Keratinocyte (primary cell): ENCODE data around the gene TBC1D9B. TPM values are rescaled to one million over a fixed set of nuclear protein-coding genes. Genes with fewer than 3 reads are reported as not detected.

Experiments used
- DNase-seq: peaks from one replicate; pipeline ENCODE4 v3.0.0-alpha.2; 2011; ENCODE audit warnings: low read depth, missing footprints, low spot score
- FAIRE-seq: peaks from 2 replicates; lab custom pipeline; 2011; peaks lifted over from hg19 to GRCh38; lab: Jason Lieb, UNC
- H2AFZ ChIP-seq: 2 replicates; pipeline ENCODE4 v1.6.0; 2012; ENCODE audit warnings: low read length, control low read depth, inconsistent platforms; ENCODE audit not compliant: control insufficient read depth
- H3K27ac ChIP-seq: 2 replicates; pipeline ENCODE4 v1.5.1; 2011; ENCODE audit warnings: low read length; ENCODE audit not compliant: control insufficient read depth, insufficient read depth
- H3K27me3 ChIP-seq: 3 replicates; pipeline ENCODE4 v1.6.0; 2011; ENCODE audit warnings: low read length; ENCODE audit not compliant: control insufficient read depth, insufficient read depth; ENCODE audit errors: extremely low read depth
- H3K36me3 ChIP-seq, 2 experiments: 2 replicates in 1 of 2; 3 replicates in 1 of 2; pipeline ENCODE4 v1.5.1; 2011; ENCODE audit warnings: low read length in 2 of 2, mild to moderate bottlenecking in 1 of 2; ENCODE audit not compliant: control insufficient read depth in 2 of 2, insufficient read depth in 2 of 2; ENCODE audit errors: extremely low read depth in 1 of 2
- H3K4me1 ChIP-seq: 3 replicates; pipeline ENCODE4 v1.5.1; 2011; ENCODE audit warnings: low read length; ENCODE audit not compliant: control insufficient read depth, insufficient read depth; ENCODE audit errors: extremely low read depth
- H3K4me2 ChIP-seq: 3 replicates; pipeline ENCODE4 v1.6.0; 2011; ENCODE audit warnings: low read depth, low read length; ENCODE audit not compliant: control insufficient read depth, insufficient read depth; ENCODE audit errors: extremely low read depth
- H3K4me3 ChIP-seq, 3 experiments: fragments of 200-600 bp in 1 of 3; sonication (generic) in 1 of 3; 2 replicates in 2 of 3; 3 replicates in 1 of 3; pipeline ENCODE4 v1.5.1; 2011 to 2016; ENCODE audit warnings: low read length in 3 of 3, mild to moderate bottlenecking in 3 of 3, control low read depth in 2 of 3, inconsistent platforms in 1 of 3, low read depth in 1 of 3, mixed read lengths in 1 of 3, mixed run types in 1 of 3, moderate library complexity in 1 of 3; ENCODE audit not compliant: control insufficient read depth in 2 of 3, insufficient read depth in 2 of 3; ENCODE audit errors: extremely low read depth in 1 of 3
- H3K79me2 ChIP-seq: 2 replicates; pipeline ENCODE4 v1.6.0; 2012; ENCODE audit warnings: low read length; ENCODE audit not compliant: control insufficient read depth, insufficient read depth
- H3K9ac ChIP-seq: 3 replicates; pipeline ENCODE4 v1.6.0; 2011; ENCODE audit warnings: low read length; ENCODE audit not compliant: control insufficient read depth, insufficient read depth; ENCODE audit errors: extremely low read depth
- H3K9me1 ChIP-seq: 3 replicates; pipeline ENCODE4 v1.6.0; 2011; ENCODE audit warnings: low read length; ENCODE audit not compliant: control insufficient read depth, insufficient read depth; ENCODE audit errors: extremely low read depth
- H3K9me3 ChIP-seq: 2 replicates; pipeline ENCODE4 v1.5.1; 2012; ENCODE audit warnings: low read depth, low read length; ENCODE audit not compliant: control insufficient read depth
- H4K20me1 ChIP-seq: 3 replicates; pipeline ENCODE4 v1.6.0; 2011; ENCODE audit warnings: low read length; ENCODE audit not compliant: control insufficient read depth, insufficient read depth; ENCODE audit errors: extremely low read depth
- EZH2 ChIP-seq: IDR thresholded peaks from one replicate; pipeline ENCODE4 v1.6.1; 2012; ENCODE audit warnings: inconsistent platforms, mild to moderate bottlenecking, low read length, moderate library complexity
- dilution Hi-C: fragments of 300-500 bp; cut with MboI; formaldehyde crosslinking; loops from one replicate; pipeline ENCODE4 v1.7.0; 2020; ENCODE audit warnings: low sequenced_read_pairs; ENCODE audit not compliant: extremely low pct_ligation_motif_present
- polyA plus RNA-seq, 5 experiments: library from polyadenylated mRNA; depleted of rRNA in 3 of 5; stranded (reverse) in 3 of 5; stranded (forward) in 1 of 5; unstranded in 1 of 5; fragments of >200 nt; gene quantifications; 1 replicate in 1 of 5; 2 replicates in 3 of 5; 3 replicates in 1 of 5; pipeline versions ENCODE4 v1.2.1 to v1.2.3, GENCODE V29; 2011 to 2012; ENCODE audit warnings: missing spikeins in 2 of 5, low read depth in 1 of 5, low replicate concordance in 1 of 5
- TF ChIP-seq, protein P1 (sequence below), 3 experiments: IDR thresholded peaks in 1 of 3; conservative IDR thresholded peaks in 1 of 3; optimal IDR thresholded peaks in 1 of 3; 2 replicates in 2 of 3; 3 replicates in 1 of 3; pipeline versions ENCODE3 to v1.5.1; 2011; ENCODE audit warnings: low read length in 3 of 3, mild to moderate bottlenecking in 3 of 3, moderate library complexity in 2 of 3, control low read depth in 1 of 3, inconsistent platforms in 1 of 3; ENCODE audit not compliant: insufficient read depth in 2 of 3; ENCODE audit errors: extremely low read depth in 1 of 3

Gene TBC1D9B
- polyA plus RNA-seq, 1 donor (not counting 4 experiments of a cell fraction or from before 2014, with no cell fraction given) = 51.4 TPM

DNA sequence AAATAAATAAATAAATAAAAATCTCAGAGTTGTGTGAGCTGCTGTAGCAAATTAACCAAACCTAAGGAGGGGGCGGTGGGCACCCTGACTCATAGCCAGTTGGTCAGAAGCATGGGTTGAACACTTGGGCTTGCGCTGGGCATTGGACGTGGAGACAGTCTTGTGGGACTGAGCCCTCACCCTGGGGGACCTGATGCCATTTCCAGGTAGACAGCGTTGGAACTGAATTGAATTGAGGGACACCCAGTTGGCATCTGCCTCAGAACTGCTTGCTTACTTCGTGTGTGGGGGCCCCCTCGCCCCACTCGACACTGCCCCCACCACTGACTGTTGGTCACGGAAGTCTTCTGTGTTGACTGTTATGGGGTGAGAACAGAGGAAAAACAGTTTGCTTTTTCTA is 19.0 kb upstream of the TBC1D9B start:
- Histone ChIP-seq H3K4me1 (no peaks in the 10 kb centered on the region), H4K20me1 (no peaks in the 10 kb centered on the region), H3K4me2 (no peak overlapping the region), H3K9me1 (no peaks in the 10 kb centered on the region), H3K79me2 (no peaks in the 10 kb centered on the region), H3K9me3 (no peaks in the 10 kb centered on the region), H3K36me3 (no peaks in the 10 kb centered on the region), H2AFZ (no peak overlapping the region), H3K27ac (no peak overlapping the region), H3K4me3 (no peak overlapping the region), H3K9ac (no peak overlapping the region), H3K27me3 (no peaks in the 10 kb centered on the region)
- FAIRE-seq (no peak), DNase-seq (no peak)
- dilution Hi-C loops = no loop called here
- TF ChIP-seq EZH2 = no peak

DNA sequence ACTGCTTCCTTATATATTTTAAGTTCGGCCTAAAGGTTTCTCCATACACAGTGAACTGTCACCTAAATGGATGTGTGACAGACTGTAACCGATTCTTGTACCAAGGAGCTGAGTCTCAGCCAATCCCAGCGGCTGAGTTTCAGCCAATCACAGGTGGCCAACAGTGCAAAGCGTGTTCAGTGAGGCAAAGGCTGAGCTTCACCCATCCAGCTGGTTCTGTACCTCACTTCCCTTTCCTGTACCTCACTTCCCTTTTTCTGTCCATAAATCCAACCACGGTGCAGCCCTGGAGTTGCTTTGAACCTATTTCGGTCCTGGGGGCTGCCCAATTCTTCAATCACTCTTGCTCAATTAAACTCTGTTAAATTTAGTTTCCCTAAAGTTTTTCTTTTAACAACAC is 15.7 kb upstream of the TBC1D9B start:
- H3K9ac ChIP-seq = no peak overlapping the region
- no peak overlapping the region for H3K4me3 ChIP-seq
- no peaks in the 10 kb centered on the region for H3K9me3 ChIP-seq
- dilution Hi-C loops = no loop called here
- H3K36me3 ChIP-seq = no peaks in the 10 kb centered on the region
- no peak overlapping the region for H3K27ac ChIP-seq
- no peak overlapping the region for H3K4me2 ChIP-seq
- H3K27me3 ChIP-seq = no peaks in the 10 kb centered on the region
- DNase-seq = no peak
- FAIRE-seq = no peak
- no peaks in the 10 kb centered on the region for H3K79me2 ChIP-seq
- H4K20me1 ChIP-seq = no peaks in the 10 kb centered on the region
- H2AFZ ChIP-seq = no peak overlapping the region
- TF ChIP-seq EZH2 = no peak
- TF ChIP-seq, protein P1, sequence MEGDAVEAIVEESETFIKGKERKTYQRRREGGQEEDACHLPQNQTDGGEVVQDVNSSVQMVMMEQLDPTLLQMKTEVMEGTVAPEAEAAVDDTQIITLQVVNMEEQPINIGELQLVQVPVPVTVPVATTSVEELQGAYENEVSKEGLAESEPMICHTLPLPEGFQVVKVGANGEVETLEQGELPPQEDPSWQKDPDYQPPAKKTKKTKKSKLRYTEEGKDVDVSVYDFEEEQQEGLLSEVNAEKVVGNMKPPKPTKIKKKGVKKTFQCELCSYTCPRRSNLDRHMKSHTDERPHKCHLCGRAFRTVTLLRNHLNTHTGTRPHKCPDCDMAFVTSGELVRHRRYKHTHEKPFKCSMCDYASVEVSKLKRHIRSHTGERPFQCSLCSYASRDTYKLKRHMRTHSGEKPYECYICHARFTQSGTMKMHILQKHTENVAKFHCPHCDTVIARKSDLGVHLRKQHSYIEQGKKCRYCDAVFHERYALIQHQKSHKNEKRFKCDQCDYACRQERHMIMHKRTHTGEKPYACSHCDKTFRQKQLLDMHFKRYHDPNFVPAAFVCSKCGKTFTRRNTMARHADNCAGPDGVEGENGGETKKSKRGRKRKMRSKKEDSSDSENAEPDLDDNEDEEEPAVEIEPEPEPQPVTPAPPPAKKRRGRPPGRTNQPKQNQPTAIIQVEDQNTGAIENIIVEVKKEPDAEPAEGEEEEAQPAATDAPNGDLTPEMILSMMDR (optimal IDR thresholded peaks at IDR 0.05 in 1 of 3, IDR thresholded peaks at IDR 0.05 in 1 of 3, conservative IDR thresholded peaks at IDR 0.05 in 1 of 3; ENCODE audit: extremely low read depth in 1 of 3, insufficient read depth in 2 of 3, low read length in 3 of 3) = no peak
- H3K9me1 ChIP-seq = no peaks in the 10 kb centered on the region
- no peaks in the 10 kb centered on the region for H3K4me1 ChIP-seq

DNA sequence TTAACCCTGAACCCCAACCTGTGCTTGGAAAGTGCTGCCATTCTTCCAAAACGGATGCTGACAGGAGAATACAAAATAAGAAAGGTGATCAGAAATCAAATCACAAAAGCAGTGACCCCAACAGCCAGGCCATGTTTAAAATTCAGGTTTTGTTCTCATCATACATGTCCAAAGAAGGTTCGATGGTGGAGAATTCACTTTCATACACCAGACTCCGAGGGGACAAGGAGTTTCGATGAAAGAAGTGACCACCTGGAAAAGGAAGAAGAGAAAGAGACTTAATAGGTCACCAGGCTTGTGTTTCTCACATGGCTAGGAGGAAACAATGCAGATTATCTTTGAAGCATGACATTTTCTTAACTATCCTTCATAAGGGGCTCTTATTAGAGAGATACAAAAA is 12.5 kb upstream of the TBC1D9B start:
- no peaks in the 10 kb centered on the region for H3K27me3 ChIP-seq
- no peak for DNase-seq

More for the DNA sequence above, 12.5 kb upstream of the TBC1D9B start:
- H3K27ac ChIP-seq = no peak overlapping the region
- H3K4me1 ChIP-seq = no peaks in the 10 kb centered on the region
- no peaks in the 10 kb centered on the region for H4K20me1 ChIP-seq
- no peaks in the 10 kb centered on the region for H3K79me2 ChIP-seq
- TF ChIP-seq, protein P1 (optimal IDR thresholded peaks at IDR 0.05 in 1 of 3, IDR thresholded peaks at IDR 0.05 in 1 of 3, conservative IDR thresholded peaks at IDR 0.05 in 1 of 3; ENCODE audit: extremely low read depth in 1 of 3, insufficient read depth in 2 of 3, low read length in 3 of 3) = no peak
- TF ChIP-seq EZH2 = no peak
- H3K36me3 ChIP-seq = no peaks in the 10 kb centered on the region
- no peak for FAIRE-seq
- H3K4me2 ChIP-seq = no peak overlapping the region
- H2AFZ ChIP-seq = no peak overlapping the region
- H3K4me3 ChIP-seq = no peak overlapping the region
- no peaks in the 10 kb centered on the region for H3K9me1 ChIP-seq
- dilution Hi-C loops = no loop called here
- no peak overlapping the region for H3K9ac ChIP-seq
- H3K9me3 ChIP-seq = no peaks in the 10 kb centered on the region
